ENCODE measurements around the gene TOPBP1. TPM values are rescaled to one million over a fixed set of nuclear protein-coding genes. Genes with fewer than 3 reads are reported as not detected.

Gene TOPBP1
- total RNA-seq, 1 donor from 2014 or later = 40.3 TPM

- Mint-ChIP-seq H3K4me1 (no peaks in the 10 kb centered on the region), H3K9me3 (no peaks in the 10 kb centered on the region), H3K36me3 (peaks cover 22% of the 10 kb centered on the region), H3K4me3 (no peak overlapping the region), H3K27me3 (ENCODE audit: low read depth) (no peaks in the 10 kb centered on the region), H3K27ac (no peak overlapping the region)
- TF ChIP-seq, protein P1, sequence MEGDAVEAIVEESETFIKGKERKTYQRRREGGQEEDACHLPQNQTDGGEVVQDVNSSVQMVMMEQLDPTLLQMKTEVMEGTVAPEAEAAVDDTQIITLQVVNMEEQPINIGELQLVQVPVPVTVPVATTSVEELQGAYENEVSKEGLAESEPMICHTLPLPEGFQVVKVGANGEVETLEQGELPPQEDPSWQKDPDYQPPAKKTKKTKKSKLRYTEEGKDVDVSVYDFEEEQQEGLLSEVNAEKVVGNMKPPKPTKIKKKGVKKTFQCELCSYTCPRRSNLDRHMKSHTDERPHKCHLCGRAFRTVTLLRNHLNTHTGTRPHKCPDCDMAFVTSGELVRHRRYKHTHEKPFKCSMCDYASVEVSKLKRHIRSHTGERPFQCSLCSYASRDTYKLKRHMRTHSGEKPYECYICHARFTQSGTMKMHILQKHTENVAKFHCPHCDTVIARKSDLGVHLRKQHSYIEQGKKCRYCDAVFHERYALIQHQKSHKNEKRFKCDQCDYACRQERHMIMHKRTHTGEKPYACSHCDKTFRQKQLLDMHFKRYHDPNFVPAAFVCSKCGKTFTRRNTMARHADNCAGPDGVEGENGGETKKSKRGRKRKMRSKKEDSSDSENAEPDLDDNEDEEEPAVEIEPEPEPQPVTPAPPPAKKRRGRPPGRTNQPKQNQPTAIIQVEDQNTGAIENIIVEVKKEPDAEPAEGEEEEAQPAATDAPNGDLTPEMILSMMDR (IDR thresholded peaks at IDR 0.05; ENCODE audit: unreplicated experiment) = no peak
- DNase-seq (ENCODE audit: low spot score in 2 of 2, unreplicated experiment in 2 of 2) = no peak
Observed at GRCh38 chr3:133600572-133601081, 61.1 kb downstream of the TOPBP1 start.

DNA sequence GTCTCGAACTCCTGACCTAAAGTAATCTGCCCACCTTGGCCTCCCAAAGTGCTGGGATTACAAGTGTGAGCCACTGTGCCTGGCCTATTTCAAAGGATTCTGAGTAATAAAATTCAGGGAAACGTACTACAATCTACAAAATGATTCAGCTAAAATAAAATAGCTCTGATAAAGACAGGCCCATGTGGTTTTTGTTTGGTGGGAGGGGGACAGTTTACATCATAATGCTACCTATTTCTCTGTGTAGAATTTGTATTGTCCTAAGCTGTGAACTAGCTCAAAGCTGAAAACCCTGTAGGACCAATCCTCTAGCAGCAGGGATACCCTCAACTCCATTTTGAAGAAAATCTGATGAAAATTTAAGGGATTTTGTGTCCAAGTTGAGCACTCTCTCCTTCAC is 62.5 kb downstream of the TOPBP1 start:
- Mint-ChIP-seq H3K27ac (no peak overlapping the region), H3K27me3 (ENCODE audit: low read depth) (no peaks in the 10 kb centered on the region), H3K9me3 (no peaks in the 10 kb centered on the region), H3K4me3 (no peak overlapping the region), H3K4me1 (peaks cover 6% of the 10 kb centered on the region), H3K36me3 (peaks cover 15% of the 10 kb centered on the region)
- no peak for DNase-seq (ENCODE audit: low spot score in 2 of 2, unreplicated experiment in 2 of 2)
- TF ChIP-seq, protein P1 (IDR thresholded peaks at IDR 0.05; ENCODE audit: unreplicated experiment) = no peak

DNA sequence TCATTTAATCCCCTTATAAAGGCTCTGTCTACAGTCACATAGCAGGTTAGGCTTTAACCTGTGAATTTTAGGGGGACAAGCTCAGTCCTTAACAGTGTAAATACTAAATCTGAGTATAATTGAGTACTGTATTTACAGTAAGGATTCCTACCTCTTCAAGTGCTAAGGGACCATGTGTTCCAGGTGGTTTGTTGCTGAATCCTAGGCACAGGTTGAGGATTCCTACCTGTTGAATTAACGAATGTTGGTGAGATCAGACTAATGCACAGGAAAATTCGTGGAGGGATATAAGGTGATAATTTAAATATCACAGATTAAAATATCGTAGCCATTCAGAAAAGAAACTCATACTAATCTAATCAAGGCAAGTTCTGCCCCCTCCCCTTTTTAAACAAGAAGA is 63.3 kb downstream of the TOPBP1 start:
- no peak overlapping the region for H3K27ac Mint-ChIP-seq
- no peaks in the 10 kb centered on the region for H3K9me3 Mint-ChIP-seq
- H3K27me3 Mint-ChIP-seq (ENCODE audit: low read depth) = no peaks in the 10 kb centered on the region
- peaks cover 6% of the 10 kb centered on the region for H3K4me1 Mint-ChIP-seq
- H3K36me3 Mint-ChIP-seq = peaks cover 12% of the 10 kb centered on the region
- TF ChIP-seq, protein P1 (IDR thresholded peaks at IDR 0.05; ENCODE audit: unreplicated experiment) = no peak
- DNase-seq (ENCODE audit: low spot score in 2 of 2, unreplicated experiment in 2 of 2) = no peak
- no peak overlapping the region for H3K4me3 Mint-ChIP-seq

DNA sequence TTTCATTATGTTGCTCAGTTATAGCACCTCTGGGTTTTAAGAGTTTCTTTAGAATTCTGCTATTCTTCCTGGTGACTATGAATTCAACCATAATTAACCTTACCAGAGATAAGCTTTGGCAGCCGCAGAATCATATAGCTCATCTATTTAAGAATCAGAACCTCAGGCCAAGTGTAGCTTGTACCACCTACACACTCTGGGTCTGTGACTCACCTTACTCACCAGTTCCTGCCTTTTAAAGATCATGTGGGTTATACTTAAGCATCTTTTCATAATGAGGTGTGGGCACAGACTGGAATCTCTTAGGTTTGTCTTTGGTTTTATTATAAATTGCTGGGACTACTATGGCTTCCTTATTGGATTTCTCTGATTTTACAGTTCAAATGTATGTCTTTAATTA is 66.4 kb downstream of the TOPBP1 start:
- TF ChIP-seq, protein P1 (IDR thresholded peaks at IDR 0.05; ENCODE audit: unreplicated experiment) = no peak
- no peak overlapping the region for H3K27ac Mint-ChIP-seq
- peaks cover 6% of the 10 kb centered on the region for H3K4me1 Mint-ChIP-seq
- no peak for DNase-seq (ENCODE audit: low spot score in 2 of 2, unreplicated experiment in 2 of 2)
- peaks cover 2% of the 10 kb centered on the region for H3K36me3 Mint-ChIP-seq
- H3K4me3 Mint-ChIP-seq = no peak overlapping the region
- H3K9me3 Mint-ChIP-seq = no peaks in the 10 kb centered on the region
- no peaks in the 10 kb centered on the region for H3K27me3 Mint-ChIP-seq (ENCODE audit: low read depth)

GRCh38 chr3:133593243-133593642 is 68.5 kb downstream of the TOPBP1 start:
- Mint-ChIP-seq H3K9me3 (no peaks in the 10 kb centered on the region), H3K4me1 (peaks cover 6% of the 10 kb centered on the region), H3K27me3 (ENCODE audit: low read depth) (no peaks in the 10 kb centered on the region), H3K36me3 (peaks cover 16% of the 10 kb centered on the region), H3K4me3 (no peak overlapping the region), H3K27ac (no peak overlapping the region)
- TF ChIP-seq, protein P1 (IDR thresholded peaks at IDR 0.05; ENCODE audit: unreplicated experiment) = no peak
- no peak for DNase-seq (ENCODE audit: low spot score in 2 of 2, unreplicated experiment in 2 of 2)

DNA sequence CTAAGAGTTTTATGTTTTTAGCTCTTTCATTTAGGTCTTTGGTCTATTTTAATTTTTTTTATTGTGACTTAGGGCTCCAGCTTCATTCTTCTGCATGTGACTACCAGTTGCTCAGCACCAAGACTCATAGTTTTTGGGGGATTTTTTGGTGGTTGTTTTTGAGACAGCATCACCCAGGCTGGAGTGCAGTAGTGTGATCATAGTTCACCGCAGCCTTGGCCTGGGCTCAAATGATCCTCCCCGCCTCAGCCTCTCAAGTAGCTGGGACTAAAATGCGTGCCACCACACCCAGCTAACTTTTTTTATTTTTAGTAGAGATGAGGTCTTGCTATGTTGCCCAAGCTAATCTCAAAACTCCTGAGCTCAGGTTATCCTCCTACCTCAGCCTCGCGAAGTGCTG is 68.9 kb downstream of the TOPBP1 start:
- Mint-ChIP-seq H3K27ac (no peak overlapping the region), H3K4me1 (peaks cover 6% of the 10 kb centered on the region), H3K4me3 (no peak overlapping the region), H3K9me3 (no peaks in the 10 kb centered on the region), H3K27me3 (ENCODE audit: low read depth) (no peaks in the 10 kb centered on the region), H3K36me3 (peaks cover 20% of the 10 kb centered on the region)
- TF ChIP-seq, protein P1 (IDR thresholded peaks at IDR 0.05; ENCODE audit: unreplicated experiment) = no peak
- DNase-seq (ENCODE audit: low spot score in 2 of 2, unreplicated experiment in 2 of 2) = no peak
